GM18511 (cell line): ENCODE measurements around the gene PIP5K1C.
"Not testable (repeated sequence)": the region's sequence is repeated elsewhere in the genome, so short reads cannot be mapped to it uniquely, and the experiment has no call there.

ENCODE experiments used
- ATAC-seq: cut with Tn5 transposase; IDR thresholded peaks from one replicate; pipeline ENCODE4 v1.9.1; 2021; ENCODE audit warnings: mild to moderate bottlenecking, moderate library complexity; ENCODE audit not compliant: unreplicated experiment

PIP5K1C gene

DNA sequence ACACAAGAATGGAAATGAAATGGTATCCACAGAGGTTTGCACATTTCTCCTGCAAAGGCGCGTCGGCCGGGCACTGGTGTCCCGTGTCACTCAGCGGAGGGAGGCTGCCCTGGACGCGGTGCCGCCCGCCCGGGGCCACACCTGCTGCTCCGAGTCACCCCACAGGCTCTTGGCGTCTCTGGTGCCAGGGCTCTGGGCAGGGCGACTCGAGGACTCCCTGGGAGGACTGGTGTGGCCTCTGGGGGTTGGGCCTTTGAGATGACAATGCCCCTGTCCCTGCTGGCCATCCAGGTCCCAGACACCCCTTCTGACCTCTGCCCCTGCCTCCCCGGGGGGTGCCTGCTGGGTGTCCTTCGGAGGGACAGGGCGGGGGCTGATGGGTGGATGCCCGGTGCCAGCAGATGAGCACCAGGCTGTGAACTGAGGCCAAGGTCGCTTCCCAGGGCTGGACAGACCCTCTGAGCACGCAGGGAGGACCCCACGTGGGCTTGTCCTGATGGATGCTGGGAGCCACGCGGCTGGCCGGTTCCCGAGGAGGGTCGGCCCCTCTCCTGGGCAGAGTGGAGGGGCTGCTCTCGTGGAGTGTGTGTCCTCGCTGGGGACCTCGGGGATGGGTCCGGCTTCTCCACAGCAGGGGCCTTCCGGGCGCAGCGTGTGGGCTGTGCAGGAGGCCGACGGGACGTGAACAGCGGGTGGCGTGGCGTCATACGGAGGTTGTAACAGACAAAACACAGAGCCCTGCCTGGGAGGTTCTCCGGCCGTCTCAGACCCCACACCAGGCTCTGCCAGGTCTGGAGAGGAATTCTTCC lies 69.0 kb downstream of the PIP5K1C start:
- ATAC-seq = no peak

DNA sequence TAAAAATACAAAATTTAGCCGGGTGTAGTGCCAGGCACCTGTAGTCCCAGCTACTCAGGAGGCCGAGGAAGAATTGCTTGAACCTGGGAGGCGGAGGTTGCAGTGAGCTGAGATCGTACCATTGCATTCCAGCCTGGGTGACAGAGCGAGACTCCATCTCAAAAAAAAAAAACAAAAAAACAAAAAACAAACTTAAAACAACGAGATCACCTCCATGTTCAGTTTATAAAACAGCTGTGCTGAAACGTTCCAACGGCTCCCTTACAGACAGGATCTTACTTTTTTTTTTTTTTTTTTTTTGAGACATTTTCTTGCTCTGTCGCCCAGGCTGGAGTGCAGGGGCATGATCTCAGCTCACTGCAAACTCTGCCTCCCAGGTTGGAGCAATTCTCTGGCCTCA lies 71.5 kb downstream of the PIP5K1C start:
- ATAC-seq = not testable (repeated sequence)

DNA sequence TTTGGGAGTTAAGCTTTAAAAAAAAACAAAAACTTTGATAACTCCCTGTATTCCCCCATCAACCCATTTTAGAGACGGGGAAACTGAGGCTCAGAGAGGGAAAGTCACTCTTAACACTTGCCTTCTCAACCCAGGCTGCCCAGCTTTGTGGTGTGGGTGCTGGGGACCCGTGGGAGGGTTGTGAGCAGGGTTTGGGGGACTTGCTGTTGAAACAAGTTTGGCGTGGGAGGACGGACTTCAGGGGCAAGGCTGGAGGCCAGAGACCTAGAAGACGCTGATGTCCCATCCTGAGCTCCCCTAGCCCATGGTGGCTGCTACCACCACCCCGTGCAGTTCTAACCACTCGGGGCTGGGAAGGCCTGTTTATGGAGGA lies 72.9 kb downstream of the PIP5K1C start:
- ATAC-seq = no peak

DNA sequence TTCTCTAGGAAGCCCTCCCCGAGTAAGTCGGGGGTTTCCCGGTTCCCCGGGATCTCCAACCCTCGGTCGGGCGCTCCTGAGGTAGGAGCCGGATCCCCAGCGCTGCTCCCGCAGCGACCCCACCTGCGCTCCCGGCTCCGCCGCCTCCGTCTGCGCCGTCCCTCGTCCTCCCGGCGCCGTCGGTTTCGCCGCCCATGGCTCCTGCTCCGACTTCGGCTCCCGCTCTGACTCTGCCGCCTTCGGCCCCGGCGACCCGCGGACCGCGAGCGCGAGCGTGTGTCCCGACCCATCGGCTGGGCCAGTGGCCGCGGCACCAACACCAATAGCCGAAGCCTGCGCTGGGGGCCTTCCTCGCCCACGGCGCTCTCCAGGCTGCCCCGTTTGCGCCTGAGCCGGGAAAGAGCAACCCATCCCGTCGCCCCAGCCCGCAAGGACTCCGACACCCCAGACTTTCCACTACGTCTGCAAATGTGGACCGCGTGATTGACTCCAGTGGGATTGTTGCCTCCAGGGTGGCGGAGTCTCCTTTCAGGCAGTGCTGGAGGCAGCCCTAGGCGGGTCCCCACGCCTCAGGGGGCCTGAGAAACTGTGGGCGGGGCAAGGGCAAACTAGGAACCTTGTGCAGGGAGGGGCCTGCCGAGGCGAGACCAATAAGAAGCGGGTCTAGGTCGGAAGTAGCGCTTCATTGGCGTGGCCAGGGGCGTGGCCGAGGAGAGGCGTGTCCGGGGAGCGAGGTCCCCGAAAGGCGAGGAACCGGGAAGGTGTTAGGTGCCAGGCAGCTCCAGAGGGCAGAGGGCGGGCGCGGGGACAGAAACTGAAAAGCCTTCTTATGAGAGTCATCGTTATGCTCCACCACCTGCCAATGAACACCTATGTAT lies 73.6 kb downstream of the PIP5K1C start, which contains the start of gene CACTIN:
Gene CACTIN, minus strand, starts transcription at position 318 of the 878 bp plus-strand sequence. Its CDS starts 28 bp downstream, at position 290.
- ATAC-seq = peak; percentile 89

DNA sequence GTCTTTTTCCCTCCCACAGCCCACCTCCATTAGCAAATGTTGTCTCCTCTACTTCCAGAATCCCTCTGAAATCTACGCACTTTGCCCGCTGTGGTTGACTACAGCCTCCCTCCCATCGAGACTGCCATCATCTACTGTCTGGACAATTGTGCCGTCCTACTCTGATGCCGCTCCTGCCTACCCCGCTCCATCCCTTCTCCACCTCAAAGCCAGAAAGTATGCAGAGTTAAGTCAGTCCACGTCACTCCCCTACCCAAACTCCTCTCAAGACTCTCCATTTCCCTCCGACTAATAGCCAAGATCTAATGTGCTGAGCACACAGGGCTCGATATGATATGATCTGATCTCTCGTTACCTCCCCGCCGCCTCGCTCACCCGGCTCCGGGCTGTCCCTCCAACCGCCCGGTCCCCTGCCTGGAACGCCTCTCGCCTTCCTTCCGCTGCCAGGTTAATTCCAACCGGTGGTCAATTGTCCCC lies 74.2 kb downstream of the PIP5K1C start:
- ATAC-seq = no peak

DNA sequence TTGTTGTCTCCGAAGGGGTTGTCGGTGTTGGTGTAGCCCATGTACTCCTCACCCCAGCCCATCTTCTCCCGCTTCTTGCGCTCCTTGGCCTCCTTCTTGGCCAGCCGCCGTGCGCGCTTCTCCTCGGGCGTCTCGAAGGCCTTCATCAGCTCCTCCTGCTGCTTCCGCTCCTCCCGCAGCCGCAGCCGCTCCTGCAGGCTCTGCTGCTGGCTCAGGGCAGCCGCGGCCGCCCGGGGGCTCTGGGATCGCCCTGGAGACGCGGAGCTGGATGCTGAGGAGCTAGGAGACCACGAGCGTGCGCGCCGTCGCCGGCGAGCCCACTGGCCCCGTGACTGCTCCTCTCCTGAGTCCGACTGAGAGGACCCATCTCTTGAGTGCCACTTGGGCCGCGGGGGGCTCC lies 76.6 kb downstream of the PIP5K1C start:
- ATAC-seq = no peak

DNA sequence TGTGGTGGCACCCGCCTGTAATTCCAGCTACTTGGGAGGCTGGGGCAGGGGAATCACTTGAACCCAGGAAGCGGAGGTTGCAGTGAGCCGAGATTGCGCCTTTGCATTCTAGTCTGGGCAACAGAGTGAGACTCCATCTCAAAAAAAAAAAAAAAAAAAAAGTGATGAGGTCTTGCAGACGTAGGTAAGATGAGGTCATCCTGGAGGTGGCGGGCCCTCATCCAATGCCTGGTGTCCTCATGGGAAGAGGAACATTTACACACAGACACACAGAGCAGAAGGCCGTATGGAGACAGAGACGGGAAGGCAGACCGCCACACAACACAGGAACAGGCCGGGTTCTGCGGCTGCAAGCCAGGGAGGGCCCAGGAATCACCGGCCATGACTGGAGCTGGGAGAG lies 78.0 kb downstream of the PIP5K1C start:
- no peak for ATAC-seq

DNA sequence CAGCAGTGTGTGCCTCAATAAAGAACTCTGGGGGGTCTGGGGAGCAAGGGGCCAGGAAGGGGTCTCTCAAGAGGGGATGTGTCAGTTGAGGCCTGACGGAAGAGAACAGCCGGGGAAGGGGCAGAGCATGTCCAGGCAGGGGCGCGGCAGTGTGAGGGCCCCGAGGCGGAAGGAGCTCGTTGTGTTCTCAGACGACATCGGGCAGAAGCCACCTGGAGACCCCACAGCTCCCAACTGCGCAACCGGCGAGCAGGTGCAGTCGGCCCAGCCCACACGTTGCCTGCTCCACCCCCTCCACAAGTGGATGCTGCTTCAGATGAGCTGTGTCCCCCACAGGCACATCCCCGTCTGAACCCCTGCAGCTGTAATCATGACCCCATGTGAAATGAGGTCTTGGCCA lies 78.6 kb downstream of the PIP5K1C start:
- ATAC-seq = no peak

DNA sequence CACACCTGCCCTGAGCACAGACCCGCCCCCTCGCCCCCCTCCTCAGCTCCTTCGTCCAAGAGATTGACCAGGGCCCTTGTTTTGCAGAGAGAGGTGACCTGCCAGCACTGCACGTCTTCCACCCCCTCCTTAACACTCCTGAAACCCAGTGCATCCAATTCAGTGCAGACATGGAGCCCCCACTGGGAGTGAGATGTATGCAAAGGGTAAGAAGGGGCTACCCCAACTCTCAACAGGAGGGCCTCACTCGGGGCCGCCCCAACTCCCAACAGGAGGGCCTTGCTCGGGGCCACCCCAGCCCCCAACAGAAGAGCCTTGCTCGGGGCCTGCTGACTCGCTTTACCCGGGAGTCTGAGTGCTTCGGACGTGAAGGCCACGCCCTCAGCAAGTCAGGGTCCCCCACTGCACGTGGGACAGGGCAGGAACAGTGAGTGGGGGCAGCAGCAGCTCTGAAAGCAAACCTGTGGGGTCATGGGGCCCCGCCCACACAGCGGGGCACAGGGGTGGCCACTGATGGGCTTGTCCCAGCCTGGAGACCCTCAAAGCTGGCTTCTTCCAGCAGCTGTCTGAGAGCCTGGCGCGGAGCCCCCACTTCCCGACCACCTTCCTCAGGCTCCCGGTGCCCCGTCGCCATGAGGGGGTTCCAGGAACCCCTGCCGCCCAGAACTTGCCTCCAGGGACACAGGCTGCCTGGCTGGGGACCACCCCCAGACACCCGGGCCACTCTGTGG lies 79.3 kb downstream of the PIP5K1C start:
- no peak for ATAC-seq

DNA sequence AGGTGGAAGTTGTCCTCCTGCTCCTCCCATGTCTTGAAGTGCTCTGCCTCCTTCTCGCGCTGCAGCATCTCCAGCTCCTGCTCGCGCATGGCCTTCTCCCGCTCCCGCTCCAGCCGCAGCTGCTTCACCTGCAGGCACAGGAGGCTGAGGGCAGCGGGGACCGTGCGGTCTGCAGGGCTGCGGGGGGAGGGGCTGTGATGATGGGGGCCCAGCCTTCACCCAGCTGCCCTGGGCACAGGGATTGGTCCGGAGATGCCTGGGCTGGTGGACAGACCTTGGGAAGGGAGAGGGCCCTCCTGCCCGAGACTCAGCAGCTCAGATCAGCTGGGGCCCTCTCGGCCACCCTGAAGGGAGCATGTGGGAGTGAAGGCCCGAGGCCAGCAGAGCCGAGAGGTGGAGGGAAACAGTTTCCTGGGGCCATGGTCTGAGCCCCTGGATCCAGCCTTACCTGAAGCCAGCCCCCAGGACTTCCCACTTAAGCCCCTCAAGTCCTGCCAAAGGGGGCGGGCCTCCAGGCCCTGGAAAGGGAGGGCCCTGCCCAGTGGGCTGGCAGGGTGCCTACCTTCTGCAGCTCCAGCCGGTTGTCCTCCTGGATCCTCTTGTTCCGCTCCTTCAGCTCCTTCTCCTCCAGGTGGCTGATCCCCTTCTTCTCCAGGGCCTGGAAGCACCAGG lies 80.0 kb downstream of the PIP5K1C start:
- ATAC-seq = no peak

DNA sequence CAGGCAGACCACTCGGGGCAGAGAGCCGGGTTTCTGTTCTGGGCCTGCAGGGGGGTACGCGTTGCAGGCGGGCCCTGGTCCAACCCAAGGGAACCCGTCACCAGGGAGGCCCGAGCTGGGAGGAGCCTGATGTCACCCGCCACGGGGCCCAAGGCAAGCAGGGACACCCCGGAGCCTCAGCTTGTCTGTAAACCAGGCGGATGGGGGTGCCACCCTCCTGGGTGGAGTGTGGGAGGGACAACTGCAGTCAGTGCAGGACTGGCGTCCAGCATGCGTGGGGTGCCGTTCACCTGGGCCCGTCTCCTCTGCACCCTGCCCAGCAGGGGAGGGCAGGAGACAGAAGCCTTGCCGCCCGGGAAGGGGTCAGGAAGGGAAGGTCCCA lies 80.6 kb downstream of the PIP5K1C start:
- no peak for ATAC-seq

DNA sequence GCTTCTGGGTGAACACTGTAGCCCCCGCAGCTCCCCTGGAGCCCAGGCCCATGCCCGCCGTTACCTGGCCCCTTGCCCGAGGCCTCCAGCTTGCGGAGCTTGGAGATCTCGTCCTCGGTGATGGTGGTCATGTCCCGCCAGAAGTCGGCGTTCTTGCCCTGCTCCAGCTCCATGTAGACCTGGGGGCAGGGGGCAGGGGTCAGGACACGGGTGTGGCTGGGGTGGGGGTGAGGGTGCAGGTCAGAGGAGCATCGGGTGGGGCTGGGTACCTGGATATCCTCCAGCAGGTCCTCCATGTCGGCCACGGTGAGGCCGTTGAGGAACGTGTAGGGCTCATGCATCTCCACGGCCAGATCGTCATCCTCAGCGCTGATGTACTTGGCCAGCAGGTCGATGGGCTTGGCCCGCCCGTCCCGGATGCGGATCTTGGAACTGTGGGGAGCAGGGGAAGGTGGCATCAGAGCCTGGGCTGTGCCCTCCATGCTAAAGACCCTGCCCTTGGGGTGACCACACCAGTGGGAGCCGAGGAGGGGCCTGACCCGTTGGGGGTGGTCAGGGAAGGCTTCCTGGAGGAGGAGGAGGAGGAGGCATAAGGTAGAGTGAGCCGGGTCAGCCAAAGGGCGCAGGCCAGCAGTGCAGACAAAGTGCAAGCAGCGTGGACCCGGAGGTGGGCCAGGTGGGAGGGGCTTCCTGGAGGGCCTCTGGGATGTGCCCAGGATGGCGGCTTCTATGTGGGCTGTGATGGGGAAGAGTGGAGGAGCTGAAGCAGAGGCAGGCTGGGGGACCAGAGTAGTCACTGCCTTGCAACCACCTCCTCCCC lies 81.2 kb downstream of the PIP5K1C start:
- ATAC-seq = no peak

DNA sequence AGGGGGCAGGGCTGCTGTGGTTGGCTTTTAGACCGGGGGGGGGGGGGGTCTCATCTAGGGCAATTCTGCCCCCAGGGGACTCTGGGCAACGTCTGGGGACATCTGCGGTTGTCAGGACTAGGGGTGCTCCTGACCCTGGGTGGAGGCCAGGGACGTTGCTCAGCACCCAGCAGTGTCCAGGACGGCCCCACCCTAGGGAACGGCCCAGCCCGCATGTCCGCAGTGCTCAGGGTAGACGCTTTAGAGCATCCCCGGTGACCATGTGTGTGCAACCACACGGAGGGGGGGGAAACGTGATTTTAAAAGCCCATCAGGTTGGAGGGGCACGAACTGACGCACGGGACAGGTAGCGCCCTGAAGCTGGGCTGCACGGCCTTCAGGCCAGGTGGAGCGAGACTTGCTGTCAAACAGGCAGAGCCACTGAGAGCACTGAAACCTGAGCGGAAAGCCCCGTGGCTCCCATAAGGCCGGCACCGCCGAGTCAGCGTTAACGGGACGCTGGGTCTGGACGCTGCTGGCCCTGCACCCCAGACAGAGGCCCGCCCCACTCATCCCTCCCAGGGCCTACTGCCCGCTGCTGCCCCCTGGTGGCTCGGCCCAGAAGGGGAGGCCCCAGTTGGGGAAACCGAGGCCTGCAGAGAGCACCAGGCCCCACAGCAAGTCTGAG lies 82.0 kb downstream of the PIP5K1C start:
- no peak for ATAC-seq

DNA sequence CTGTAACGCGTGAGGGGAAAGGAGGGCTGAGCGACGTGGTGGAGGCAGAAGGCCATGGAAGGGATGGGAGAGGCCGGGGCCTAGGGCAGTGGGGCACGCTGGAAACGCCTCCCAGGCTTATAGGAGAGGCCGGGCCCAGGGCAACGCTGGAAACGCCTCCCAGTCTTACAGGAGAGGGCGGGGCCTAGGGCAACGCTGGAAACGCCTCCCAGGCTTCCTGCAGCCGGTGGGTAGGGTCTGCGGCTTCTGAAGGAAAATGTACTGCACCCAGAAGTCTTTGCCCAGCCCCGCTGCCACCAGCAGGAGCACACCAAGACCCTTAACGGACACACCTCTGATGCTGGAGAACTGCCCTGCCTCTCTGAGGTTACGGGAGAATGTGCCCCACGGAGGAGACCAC lies 82.8 kb downstream of the PIP5K1C start:
- no peak for ATAC-seq

DNA sequence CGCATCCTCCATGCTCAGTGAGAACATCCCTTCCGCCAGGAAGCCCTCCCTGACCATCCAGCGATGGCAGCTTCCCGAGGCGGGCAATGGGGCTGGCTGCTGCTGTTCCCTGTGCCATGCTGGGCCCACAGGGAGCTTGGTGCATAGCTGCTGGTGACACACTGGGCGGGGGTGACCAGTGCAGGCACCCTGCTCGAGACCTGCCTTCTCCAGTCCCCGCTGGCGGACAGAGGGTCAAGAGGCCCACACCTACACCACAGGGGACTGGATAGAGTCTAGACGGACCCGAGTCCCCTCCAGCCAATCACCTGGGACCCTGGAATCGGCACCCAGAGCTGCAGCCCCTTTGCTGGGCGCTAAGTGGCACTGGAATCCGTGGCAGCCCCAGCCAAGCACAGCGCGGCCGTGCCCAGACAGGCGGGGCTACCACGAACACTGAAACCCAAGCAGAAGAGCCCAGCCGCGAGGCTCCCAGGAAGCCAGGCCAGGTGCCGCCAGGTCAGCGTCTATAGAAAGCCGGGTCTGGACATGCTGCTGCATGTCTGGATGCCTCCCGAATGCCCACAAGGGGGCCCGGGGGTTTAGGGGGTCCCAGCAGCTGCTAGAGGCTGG lies 84.6 kb downstream of the PIP5K1C start:
- ATAC-seq = no peak

DNA sequence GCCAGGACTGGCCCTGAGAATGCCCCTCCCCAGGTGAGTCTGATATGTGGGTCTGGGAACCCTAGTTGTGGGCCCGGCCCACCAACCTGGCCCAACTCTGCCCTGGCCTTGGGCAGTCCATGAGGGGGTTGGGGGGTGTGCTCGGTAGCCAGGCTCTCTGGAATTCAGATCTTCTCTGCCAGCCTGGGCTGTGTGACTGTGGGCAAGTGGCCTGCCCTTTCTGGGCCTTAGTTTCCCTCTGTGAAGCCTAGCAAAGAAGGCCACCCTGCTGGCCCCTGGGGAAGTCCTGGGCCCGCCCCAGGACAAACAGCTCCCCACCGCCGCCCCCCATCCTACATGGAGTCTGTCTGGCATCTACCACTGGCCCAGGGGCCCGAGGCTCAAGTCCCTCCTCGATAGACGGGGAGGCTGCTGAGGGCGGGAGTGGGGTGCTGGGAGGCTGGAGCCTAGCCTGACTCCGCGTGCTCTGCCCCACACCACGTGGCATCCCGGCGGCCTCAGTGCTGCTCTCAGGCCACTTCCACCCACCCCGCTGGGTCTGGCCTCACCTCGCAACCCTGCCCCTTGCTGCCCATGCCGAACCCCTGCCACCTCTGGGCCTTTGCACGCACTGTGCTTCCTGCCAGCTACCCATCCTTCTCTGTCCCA lies 85.3 kb downstream of the PIP5K1C start:
- ATAC-seq = no peak

DNA sequence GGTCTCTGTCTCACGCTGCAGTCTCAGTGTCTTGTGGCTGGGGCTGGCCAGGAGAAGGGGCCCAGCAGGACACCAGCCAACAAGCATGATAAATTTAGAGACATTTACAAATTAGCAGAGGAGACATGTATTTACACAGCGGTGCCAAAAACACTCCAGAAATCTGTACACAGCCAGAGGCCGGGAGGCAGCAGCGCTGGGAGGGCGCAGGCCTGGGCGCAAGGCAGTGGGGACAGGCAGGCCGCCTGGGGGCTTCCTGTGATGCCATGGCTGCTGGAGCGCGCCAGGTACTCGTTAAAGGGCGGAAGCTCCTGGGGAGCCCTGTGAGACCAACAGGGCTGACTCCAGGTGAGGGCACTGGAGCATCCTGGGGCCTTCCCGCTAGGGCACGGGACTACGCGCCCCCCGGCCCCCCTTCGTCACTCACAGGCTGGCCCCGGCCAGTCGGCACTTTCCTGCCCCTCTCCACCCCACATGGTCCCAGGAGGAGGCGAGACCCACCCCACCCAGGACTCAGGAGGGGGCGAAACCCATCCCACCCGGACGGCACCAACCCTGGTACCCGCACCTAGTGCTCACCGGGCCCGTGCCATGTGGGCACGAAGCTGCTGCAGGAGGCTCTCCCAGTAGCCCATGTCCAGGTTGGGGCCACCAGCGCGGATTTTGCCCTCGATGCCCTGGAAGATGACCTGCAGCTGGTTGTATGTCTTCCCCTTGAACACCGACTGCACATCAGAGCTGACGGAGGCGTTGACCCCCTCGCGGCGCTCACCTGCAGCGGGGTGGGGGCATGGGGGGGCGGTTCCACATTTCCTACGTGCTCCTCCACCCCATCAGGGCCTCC lies 86.2 kb downstream of the PIP5K1C start:
- no peak for ATAC-seq
